GM19397 (cell line): ENCODE data around the gene ADGRE3.
"Not testable (repeated sequence)": the region's sequence is repeated elsewhere in the genome, so short reads cannot be mapped to it uniquely, and the experiment has no call there.

ENCODE experiments used
- ATAC-seq: cut with Tn5 transposase; IDR thresholded peaks from one replicate; pipeline ENCODE4 v1.9.1; 2021; ENCODE audit warnings: mild to moderate bottlenecking, moderate library complexity; ENCODE audit not compliant: unreplicated experiment

The ADGRE3 gene

DNA sequence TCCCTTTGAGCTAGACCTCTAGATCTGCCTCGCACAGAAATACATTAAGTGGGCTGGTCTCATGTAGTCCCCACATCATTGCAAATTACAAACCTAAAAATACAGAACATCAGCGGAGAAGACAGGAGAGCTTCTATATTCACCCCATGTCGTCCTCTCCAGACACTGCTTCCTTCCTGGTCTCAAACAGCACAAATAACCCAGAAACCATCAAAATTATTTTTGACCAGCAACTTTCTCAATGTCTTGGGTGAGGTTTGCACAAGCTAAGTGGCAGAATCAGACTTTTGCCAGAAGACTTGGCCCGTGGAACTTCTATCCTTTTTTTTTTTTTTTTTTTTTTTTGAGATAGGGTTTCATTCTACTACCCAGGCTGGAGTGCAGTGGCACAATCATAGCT is 63.6 kb downstream of the ADGRE3 start:
- ATAC-seq: no peak

DNA sequence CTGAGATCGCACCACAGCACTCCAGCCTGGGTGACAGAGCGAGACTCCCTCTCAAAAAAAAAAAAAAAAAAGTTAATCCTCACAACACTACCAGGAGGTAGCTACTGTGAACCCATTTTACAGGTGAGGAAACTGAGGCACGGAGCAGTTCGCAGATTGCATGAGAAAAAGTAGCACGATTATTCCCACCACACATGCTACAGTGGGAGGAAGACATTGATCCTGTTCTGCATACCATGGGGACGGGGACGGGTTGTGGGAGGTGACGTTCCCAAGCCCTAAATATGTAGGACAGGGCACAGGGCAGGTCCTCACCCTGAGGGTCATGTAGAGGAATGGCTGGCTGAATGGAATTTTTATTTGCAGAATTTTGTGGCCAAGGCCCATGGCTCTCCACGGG is 68.0 kb downstream of the ADGRE3 start:
- ATAC-seq: no peak

DNA sequence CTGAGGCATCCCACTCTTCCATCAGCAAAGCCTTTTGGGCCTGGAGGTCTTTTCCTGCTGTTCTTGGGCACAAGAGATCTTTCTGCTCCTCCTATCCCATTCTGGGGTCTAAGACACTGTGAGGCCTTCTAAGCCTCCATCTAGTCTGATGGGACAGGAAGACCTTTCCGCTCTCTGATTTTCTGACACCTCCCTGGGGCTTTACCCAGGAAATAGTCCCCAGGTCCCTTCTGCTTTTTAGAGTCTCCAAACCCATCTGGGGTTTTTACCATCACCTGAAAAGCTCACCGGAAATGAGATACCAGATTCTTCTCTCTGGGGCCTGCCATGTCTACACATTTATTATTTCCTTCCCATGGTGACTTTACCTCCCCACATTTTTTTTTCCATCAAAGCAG is 70.7 kb downstream of the ADGRE3 start:
- ATAC-seq: peak; percentile 60

DNA sequence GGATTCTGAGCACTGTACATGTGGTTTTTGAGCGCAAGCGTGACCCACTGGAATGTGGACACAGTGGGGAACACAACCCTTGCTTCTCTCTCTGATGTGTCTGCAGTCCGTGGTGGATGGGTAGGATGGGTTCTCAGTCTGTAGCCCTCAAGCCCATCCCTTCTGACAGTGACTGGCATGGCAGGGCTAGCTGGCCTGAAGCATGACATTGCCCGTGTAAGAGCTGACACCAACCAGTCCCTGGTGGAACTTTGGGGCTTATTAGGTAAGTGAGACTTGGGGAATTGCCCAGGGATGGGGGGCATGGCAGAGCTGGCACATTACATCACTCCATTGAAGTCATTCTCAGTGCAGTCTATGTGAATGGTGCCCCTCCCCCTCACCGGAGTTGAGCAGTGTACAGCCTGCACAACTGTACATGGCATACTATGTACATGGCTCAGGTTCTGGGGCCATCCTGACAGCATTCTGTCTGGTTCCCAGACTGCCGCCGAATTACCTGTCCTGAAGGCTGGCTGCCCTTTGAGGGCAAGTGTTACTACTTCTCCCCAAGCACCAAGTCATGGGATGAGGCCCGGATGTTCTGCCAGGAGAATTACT is 75.0 kb downstream of the ADGRE3 start:
- ATAC-seq: no peak

DNA sequence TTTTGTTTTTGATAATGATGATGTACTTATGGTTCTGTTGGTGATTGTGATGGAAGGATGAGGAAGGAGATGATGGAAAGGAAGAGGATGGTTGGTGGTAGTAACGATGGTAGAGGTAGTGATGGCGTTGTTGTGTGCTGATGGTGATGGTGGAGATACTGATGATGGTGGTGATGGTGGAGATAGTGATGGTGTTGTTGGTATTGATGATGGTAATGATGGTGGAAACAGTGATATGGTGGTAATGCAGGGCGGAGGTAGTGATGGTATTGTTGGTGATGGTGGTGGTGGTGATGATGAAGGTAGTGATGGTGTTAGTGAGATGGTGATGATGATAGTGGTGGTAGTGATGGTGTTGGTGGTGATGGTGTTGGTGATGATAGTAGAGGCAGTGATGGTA is 79.1 kb downstream of the ADGRE3 start:
- ATAC-seq: no peak

DNA sequence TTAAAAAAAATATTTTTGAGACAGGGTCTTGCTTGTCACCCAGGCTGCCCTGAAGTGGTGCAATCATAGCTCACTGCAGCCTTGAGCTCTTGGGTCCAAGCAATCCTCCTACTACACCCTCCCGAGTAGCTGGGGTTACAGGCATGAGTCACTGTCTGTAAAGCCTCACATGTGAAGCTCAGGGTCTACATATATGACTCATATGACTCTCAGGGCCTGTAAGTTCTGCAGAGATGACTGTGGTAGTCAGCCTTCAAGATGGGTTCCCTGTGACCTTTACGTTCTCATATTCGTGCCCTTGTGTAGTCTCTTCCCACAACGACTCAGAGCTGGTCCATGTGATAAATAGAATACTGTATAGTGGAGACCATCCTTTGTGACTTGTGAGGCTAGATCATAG is 85.2 kb downstream of the ADGRE3 start:
- ATAC-seq: not testable (repeated sequence)

DNA sequence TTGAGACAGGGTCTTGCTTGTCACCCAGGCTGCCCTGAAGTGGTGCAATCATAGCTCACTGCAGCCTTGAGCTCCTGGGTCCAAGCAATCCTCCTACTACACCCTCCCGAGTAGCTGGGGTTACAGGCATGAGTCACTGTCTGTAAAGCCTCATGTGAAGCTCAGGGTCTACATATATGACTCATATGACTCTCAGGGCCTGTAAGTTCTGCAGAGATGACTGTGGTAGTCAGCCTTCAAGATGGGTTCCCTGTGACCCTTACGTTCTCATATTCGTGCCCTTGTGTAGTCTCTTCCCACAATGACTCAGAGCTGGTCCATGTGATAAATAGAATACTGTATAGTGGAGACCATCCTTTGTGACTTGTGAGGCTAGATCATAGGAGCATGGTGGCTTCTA is 89.5 kb downstream of the ADGRE3 start:
- ATAC-seq: peak; percentile 50

DNA sequence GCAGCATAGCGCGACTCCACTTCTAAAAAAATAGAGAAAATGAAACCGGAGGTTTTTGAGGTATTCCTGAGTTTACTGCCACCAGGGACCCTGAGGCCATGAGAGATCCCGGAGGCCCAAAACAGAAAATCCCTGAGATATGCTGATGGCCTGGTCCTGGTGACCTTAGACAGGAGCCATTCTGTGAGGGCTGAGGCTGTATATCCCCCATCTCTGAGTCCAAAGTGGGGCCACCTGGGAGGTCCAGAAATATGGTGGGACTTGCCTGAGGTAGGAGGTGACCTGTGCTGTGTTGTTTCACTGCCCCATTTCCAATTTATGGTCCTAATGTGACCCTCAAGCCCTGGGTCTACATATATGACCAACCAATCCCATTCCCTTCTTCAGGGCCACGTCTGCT is 90.3 kb downstream of the ADGRE3 start:
- not testable (repeated sequence) for ATAC-seq

DNA sequence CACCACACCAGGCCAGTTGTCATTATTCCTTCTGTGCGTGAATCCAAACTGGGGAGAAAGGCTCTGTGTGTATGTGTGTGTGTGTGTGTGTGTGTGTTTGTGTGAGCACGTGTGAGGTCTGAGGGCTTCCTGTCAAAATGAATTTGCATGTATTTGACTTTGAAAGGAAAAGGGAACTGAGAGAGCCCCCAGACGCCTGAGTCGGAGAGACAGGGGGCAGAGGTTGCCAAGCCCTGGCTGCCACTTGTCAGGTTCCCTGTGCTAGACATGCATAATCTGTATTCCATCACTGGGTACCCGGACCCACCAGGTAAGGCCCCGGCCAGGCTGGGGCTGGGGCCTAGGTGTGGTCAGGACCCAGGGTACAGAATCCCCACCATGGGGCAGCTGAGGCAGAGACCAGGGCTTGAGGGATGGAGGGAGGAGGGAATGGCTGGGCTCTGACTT is 91.7 kb downstream of the ADGRE3 start, which contains the start of gene CLEC17A:
TSS of gene CLEC17A (plus strand) at position 191 of the 447 bp plus-strand sequence. CDS start at position 268, 77 bp downstream.
- peak; percentile 49 for ATAC-seq

DNA sequence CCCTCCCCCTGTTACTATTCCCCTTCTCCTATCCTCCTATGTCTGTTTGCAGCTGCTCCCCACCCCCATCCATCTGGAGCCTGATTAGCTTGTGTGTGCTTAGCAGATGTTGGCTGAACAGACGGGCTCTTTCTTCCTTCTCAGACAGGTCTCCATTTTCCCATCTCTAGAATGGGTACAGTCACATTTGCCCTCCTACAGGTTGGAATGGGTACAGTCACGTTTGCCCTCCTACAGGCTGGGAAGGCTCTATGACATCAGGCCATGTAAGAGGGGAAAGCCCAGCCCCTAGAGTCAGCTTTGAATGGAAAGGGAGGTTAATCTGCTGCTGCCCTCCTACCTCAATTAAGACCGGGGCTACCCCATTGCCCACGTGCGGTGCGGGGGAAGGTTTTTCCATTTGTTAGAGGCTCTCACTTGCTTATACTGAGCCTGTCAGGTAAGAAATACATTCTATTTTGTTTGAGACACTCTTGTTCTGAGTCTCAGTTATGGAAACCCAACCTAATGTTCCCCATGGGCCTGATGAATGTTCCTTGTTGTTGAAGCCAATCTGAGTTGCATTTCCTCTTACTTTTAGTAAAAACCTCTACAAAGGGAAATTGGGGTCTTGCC is 93.9 kb downstream of the ADGRE3 start:
- ATAC-seq: no peak

DNA sequence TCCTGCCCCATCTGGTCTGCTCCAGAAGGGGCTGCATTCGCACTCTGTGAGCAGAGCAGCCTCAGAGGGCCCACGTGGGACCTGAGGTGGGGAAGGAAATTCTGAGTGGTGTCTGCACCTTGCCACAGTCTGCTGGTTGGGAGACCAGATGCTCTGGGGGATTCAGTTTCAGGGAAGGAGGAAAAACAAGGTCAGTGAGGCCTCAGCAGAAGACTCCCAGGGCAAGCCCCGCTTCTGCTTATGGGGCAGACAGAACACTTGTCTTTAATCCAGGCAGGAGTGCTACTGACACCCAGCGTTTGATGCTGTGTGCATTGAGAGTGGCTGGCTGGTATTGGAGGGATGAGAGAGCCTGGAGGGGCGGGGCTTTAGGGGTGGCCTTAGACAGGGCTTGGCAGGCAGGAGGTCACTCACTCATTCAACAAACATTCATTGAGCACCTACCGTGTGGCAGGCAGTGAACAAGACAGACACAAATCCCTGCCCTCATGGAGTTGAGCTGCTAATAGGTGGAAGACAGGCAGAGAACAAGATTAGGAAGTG is 96.7 kb downstream of the ADGRE3 start:
- ATAC-seq: no peak

DNA sequence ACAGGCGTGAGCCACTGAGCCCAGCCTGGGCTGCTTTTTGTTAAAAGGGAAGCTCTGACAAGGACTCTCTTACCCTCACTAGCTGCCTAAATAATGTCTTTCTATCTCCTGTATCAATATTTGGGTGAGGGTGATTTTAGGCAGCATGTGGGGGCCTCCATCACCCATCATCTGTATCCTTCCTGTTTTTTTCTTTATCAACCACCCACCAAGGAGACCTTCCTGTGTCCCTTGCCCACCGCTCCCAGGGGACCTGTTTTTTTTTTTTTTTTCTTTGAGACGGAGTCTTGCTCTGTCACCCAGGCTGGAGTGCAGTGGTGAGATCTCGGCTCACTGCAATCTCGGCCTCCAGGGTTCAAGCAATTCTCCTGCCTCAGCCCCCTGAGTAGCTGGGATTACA is 97.4 kb downstream of the ADGRE3 start:
- no peak for ATAC-seq

DNA sequence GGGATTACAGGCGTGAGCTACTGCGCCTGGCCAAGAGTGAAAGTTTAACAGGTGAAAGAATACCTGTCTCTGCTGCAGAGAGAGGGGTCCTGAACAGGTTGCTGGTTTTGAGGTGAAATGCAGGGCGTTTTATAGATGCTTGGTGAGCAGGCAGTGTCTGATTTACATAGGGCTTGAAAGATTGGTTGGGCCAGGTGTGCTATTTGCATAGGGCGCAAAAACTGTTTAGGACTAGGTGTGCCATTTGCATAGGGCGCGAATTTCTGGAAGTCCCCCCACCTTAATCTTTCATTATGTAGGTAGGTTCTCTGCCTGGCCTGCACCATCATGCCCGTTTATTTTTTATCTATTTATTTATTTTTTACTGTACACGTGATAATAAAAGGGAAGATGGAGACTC is 98.3 kb downstream of the ADGRE3 start:
- ATAC-seq: no peak

DNA sequence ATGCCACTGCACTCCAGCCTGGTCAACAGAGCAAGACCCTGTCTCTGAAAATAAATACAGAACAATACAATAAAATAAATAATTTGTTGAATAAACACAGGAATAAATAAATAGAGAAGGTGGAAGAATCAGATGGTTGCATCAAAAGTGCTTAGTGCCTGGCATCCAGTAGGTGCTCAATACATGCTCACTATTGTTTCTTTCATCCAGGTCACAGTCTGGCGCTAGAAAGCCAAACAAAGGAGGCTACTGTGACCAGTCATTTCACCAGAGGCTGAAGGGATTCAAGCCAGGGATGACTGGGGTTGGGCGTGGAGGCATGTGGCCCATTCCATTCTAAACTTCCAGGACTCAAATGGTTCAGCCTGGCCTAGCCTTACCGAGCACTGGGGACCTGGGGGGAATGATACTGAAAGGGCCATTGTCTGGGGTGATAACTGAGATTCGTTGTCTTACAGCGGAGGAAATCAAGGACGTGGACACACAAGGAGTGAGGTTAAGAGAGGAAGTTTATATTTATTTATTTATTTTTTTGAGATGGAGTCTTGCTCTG is 99.1 kb downstream of the ADGRE3 start:
- ATAC-seq: no peak

DNA sequence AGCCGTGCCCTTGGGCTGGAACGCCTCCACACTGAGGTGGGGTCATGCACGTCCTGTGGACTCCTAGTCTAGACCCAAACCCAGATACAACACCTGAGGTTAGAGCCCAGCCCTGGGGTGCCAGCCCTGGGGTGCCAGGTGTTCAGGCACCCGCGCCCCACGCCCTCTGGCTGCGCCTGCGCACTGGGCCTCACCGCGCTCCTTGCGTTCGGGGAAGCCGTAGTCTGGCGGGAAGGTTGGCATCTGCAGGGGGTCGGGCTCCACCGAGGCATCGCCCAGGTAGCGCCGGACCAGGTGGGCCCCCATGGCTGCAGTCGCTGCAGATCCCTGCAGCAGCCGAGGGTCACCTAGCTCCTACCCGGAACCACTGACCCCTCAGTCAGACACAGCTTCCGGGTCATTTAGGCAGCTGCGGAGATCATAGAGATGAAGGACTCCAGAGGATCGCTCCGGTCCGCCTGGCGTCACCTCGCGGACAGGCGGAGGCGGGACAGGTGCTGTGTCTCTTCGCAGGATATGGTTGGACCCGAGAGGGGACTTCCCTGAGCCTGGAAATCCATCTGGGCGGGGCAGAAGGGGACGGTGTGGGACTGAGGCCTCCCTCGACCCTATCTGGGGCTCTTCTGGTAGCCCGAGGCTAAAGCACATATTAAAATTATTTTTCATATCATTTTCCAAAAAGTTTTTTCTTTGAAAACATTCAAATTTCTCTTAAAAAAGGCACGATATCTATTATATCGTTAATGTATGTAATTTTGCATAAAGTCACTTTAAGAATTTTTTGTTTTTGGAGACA is 102.8 kb downstream of the ADGRE3 start, which contains the start of gene NDUFB7:
TSS of gene NDUFB7 (minus strand) at position 372 of the 796 bp plus-strand sequence. CDS start at position 306, 66 bp downstream.
- peak; percentile 80 for ATAC-seq

DNA sequence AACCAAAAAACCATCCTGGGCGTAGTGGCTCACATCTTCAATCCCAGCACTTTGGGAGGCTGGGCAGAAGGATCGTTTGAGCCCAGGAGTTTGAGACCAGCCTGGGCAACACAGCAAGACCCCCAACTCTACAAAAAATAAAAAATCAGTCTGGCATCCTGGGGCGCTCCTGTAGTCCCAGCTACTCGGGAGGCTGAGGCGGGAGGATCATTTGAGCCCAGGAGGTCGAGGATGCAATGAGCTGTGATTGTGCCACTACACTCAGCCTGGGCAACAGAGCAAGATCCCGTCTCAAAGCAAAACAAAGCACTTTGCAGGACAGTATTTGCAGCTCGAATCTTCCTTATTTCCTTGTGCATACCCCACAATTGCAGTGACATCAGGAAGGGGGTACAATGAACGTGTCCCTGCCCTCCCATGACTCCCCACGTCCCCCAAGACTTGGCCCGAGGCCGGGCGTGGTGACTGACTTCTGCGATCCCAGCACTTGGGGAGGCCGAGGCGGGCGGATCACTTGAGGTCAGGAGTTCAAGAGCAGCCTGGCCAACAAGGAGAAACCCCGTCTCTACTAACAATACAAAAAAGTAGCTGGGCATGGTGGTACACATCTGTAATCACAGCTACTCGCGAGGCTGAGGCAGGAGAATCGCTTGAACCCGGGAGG is 103.6 kb downstream of the ADGRE3 start:
- ATAC-seq: no peak
